Ectodermal cell (in vitro differentiated cells): Measurements from ENCODE around the gene RPL39L.
"Not testable (repeated sequence)": the region's sequence is repeated elsewhere in the genome, so short reads cannot be mapped to it uniquely, and the experiment has no call there.

Experiments
- H3K27ac ChIP-seq: 2 replicates; pipeline ENCODE4 v1.7.0; 2013; ENCODE audit warnings: mild to moderate bottlenecking, low read depth, low read length; ENCODE audit not compliant: insufficient read depth, poor library complexity, severe bottlenecking
- H3K27me3 ChIP-seq: 2 replicates; pipeline ENCODE4 v1.7.0; 2013; ENCODE audit warnings: mild to moderate bottlenecking, low read length; ENCODE audit not compliant: insufficient read depth, control insufficient read depth, poor library complexity, severe bottlenecking
- H3K36me3 ChIP-seq: one replicate; pipeline ENCODE4 v1.7.0; 2013; ENCODE audit warnings: low read length; ENCODE audit not compliant: control insufficient read depth, insufficient read depth
- H3K4me1 ChIP-seq: one replicate; pipeline ENCODE4 v1.7.0; 2013; ENCODE audit warnings: low read length; ENCODE audit not compliant: control insufficient read depth, insufficient read depth
- H3K4me3 ChIP-seq: 2 replicates; pipeline ENCODE4 v1.7.0; 2013; ENCODE audit warnings: low read depth, low read length, control low read depth; ENCODE audit not compliant: insufficient read depth
- H3K9me3 ChIP-seq: 2 replicates; pipeline ENCODE4 v1.7.0; 2013; ENCODE audit warnings: mild to moderate bottlenecking, low read length, moderate library complexity; ENCODE audit not compliant: control insufficient read depth
- WGBS, 2 experiments: methylation state at CpG; one replicate each; pipeline ENCODE4 v1.1.7; 2013; ENCODE audit warnings: missing lambda C conversion rate in 2 of 2; 5-methylcytosine and 5-hydroxymethylcytosine counted together

Gene RPL39L

GRCh38 chr3:187170911-187171310 lies 31.6 kb upstream of the RPL39L start:
- H3K4me1 ChIP-seq, H3K27me3 ChIP-seq: not testable (repeated sequence)
- 88 to 94% methylated on average over 3 to 5 of the region's 5 CpGs for WGBS, 2 experiments

GRCh38 chr3:187169231-187169960 lies 30.1 kb upstream of the RPL39L start:
- 94 to 97% methylated on average over 2 of the region's 2 CpGs for WGBS, 2 experiments

More at GRCh38 chr3:187170911-187171310, 31.6 kb upstream of the RPL39L start:
- not testable (repeated sequence) for H3K27ac ChIP-seq, H3K4me3 ChIP-seq, H3K36me3 ChIP-seq, H3K9me3 ChIP-seq

GRCh38 chr3:187167777-187168176 lies 28.5 kb upstream of the RPL39L start:
- H3K27ac ChIP-seq: no peak overlapping the region
- H3K36me3 ChIP-seq: no peaks in the 10 kb centered on the region
- peaks cover 3% of the 10 kb centered on the region for H3K4me1 ChIP-seq
- H3K27me3 ChIP-seq: no peaks in the 10 kb centered on the region
- H3K9me3 ChIP-seq: no peaks in the 10 kb centered on the region
- no peak overlapping the region for H3K4me3 ChIP-seq
- 97 to 98% methylated on average over 3 to 4 of the region's 5 CpGs for WGBS, 2 experiments

More at GRCh38 chr3:187169231-187169960, 30.1 kb upstream of the RPL39L start:
- no peaks in the 10 kb centered on the region for H3K9me3 ChIP-seq
- no peaks in the 10 kb centered on the region for H3K27me3 ChIP-seq
- H3K4me1 ChIP-seq: peaks cover 7% of the 10 kb centered on the region
- no peaks in the 10 kb centered on the region for H3K36me3 ChIP-seq
- H3K27ac ChIP-seq: no peak overlapping the region
- H3K4me3 ChIP-seq: no peak overlapping the region

- WGBS, 2 experiments: 92 to 94% methylated on average over 6 to 8 of the region's 8 CpGs
- Histone ChIP-seq H3K36me3 (no peaks in the 10 kb centered on the region), H3K9me3 (no peaks in the 10 kb centered on the region), H3K4me1 (peaks cover 3% of the 10 kb centered on the region), H3K4me3 (no peak overlapping the region), H3K27me3 (no peaks in the 10 kb centered on the region), H3K27ac (no peak overlapping the region)
Measured at GRCh38 chr3:187166750-187167149, 27.5 kb upstream of the RPL39L start.

- WGBS, 2 experiments: 0 to 1% methylated on average over 3 of the region's 3 CpGs
- Histone ChIP-seq H3K36me3 (no peaks in the 10 kb centered on the region), H3K27me3 (no peaks in the 10 kb centered on the region), H3K27ac (no peak overlapping the region), H3K4me3 (no peak overlapping the region), H3K4me1 (peaks cover 3% of the 10 kb centered on the region), H3K9me3 (no peaks in the 10 kb centered on the region)
Measured at GRCh38 chr3:187165144-187165543, 25.8 kb upstream of the RPL39L start.

GRCh38 chr3:187162265-187162953 lies 23.1 kb upstream of the RPL39L start:
- H3K4me1 ChIP-seq: peaks cover 3% of the 10 kb centered on the region
- H3K27ac ChIP-seq: no peak overlapping the region
- H3K9me3 ChIP-seq: no peaks in the 10 kb centered on the region
- WGBS, 2 experiments: 81 to 82% methylated on average over 6 of the region's 6 CpGs
- H3K4me3 ChIP-seq: no peak overlapping the region
- no peaks in the 10 kb centered on the region for H3K36me3 ChIP-seq
- H3K27me3 ChIP-seq: no peaks in the 10 kb centered on the region

- Histone ChIP-seq H3K9me3 (no peaks in the 10 kb centered on the region), H3K4me1 (peaks cover 3% of the 10 kb centered on the region), H3K27me3 (no peaks in the 10 kb centered on the region), H3K36me3 (no peaks in the 10 kb centered on the region), H3K27ac (no peak overlapping the region), H3K4me3 (no peak overlapping the region)
Measured at GRCh38 chr3:187161556-187161955, 22.3 kb upstream of the RPL39L start.

- no peak overlapping the region for H3K27ac ChIP-seq
- H3K4me3 ChIP-seq: no peak overlapping the region
- H3K9me3 ChIP-seq: no peaks in the 10 kb centered on the region
- WGBS, 2 experiments: 82 to 93% methylated on average over 2 of the region's 2 CpGs
- no peaks in the 10 kb centered on the region for H3K4me1 ChIP-seq
- H3K27me3 ChIP-seq: no peaks in the 10 kb centered on the region
- no peaks in the 10 kb centered on the region for H3K36me3 ChIP-seq
Measured at GRCh38 chr3:187150599-187150998, 11.3 kb upstream of the RPL39L start.

- Histone ChIP-seq H3K27me3 (no peaks in the 10 kb centered on the region), H3K9me3 (no peaks in the 10 kb centered on the region), H3K27ac (no peak overlapping the region), H3K4me3 (no peak overlapping the region), H3K4me1 (no peaks in the 10 kb centered on the region), H3K36me3 (no peaks in the 10 kb centered on the region)
- 96 to 97% methylated on average over 7 of the region's 7 CpGs for WGBS, 2 experiments
Measured at GRCh38 chr3:187150186-187150585, 10.9 kb upstream of the RPL39L start.

GRCh38 chr3:187146389-187146788 lies 7.1 kb upstream of the RPL39L start:
- Histone ChIP-seq H3K9me3 (no peaks in the 10 kb centered on the region), H3K27ac (no peak overlapping the region), H3K27me3 (no peaks in the 10 kb centered on the region), H3K4me1 (no peaks in the 10 kb centered on the region), H3K36me3 (no peaks in the 10 kb centered on the region), H3K4me3 (no peak overlapping the region)
- 86 to 87% methylated on average over 1 to 3 of the region's 3 CpGs for WGBS, 2 experiments
